Transverse colon (tissue), 4 donors: ENCODE data around the gene ATG16L1. TPM values are rescaled to one million over a fixed set of nuclear protein-coding genes. Genes with fewer than 3 reads are reported as not detected.
"Not testable (repeated sequence)": the region's sequence is repeated elsewhere in the genome, so short reads cannot be mapped to it uniquely, and the experiment has no call there.

Source experiments
- DNase-seq: peaks from one replicate; pipeline ENCODE4 v3.0.0-alpha.2; 2019
- H3K27ac ChIP-seq, 4 donors: fragments of 200-600 bp; sonication (generic); 2 replicates each; pipeline ENCODE4 v1.5.1; 2016 to 2018; ENCODE audit warnings: inconsistent platforms in 4 of 4
- H3K27me3 ChIP-seq: fragments of 200-600 bp; sonication (generic); 2 replicates; pipeline ENCODE4 v1.5.1; 2017; ENCODE audit warnings: inconsistent platforms
- H3K36me3 ChIP-seq, 4 donors: fragments of 200-600 bp; sonication (generic); 2 replicates each; pipeline ENCODE4 v1.5.1; 2017 to 2019; ENCODE audit warnings: inconsistent platforms in 4 of 4
- H3K4me1 ChIP-seq, 4 donors: fragments of 200-600 bp; sonication (generic); 2 replicates each; pipeline ENCODE4 v1.5.1; 2017 to 2020; ENCODE audit warnings: inconsistent platforms in 4 of 4
- H3K4me3 ChIP-seq, 4 donors: fragments of 200-600 bp; sonication (generic); 1 replicate in 1 of 4; 2 replicates in 3 of 4; pipeline versions ENCODE4 v1.5.1 to v1.6.1; 2017 to 2019; ENCODE audit warnings: inconsistent platforms in 4 of 4
- H3K9me3 ChIP-seq, 2 donors: fragments of 200-600 bp; sonication (generic); 2 replicates each; pipeline ENCODE4 v1.5.1; 2017 to 2019; ENCODE audit warnings: inconsistent platforms in 2 of 2
- CTCF ChIP-seq, 5 experiments: fragments of 200-600 bp in 3 of 5; fragments of 450-650 bp in 2 of 5; sonication (generic) in 3 of 5; IDR thresholded peaks; 1 replicate in 2 of 5; 2 replicates in 3 of 5; pipeline ENCODE4 v1.5.1; 2016 to 2017; ENCODE audit warnings: antibody characterized with exemption in 5 of 5, inconsistent platforms in 3 of 5, mild to moderate bottlenecking in 2 of 5, moderate library complexity in 1 of 5
- EP300 ChIP-seq: sonication (generic); formaldehyde crosslinking; IDR thresholded peaks from one replicate; pipeline ENCODE4 v1.6.1; 2017; ENCODE audit warnings: antibody characterized with exemption, low read depth
- POLR2A ChIP-seq: fragments of 450-650 bp; IDR thresholded peaks from one replicate; pipeline ENCODE4 v1.6.1; 2016; ENCODE audit warnings: antibody characterized with exemption, mild to moderate bottlenecking, moderate library complexity
- POLR2AphosphoS5 ChIP-seq, 3 donors: sonication (generic); formaldehyde crosslinking; IDR thresholded peaks; one replicate each; pipeline ENCODE4 v1.6.1; 2016; ENCODE audit warnings: antibody characterized with exemption in 3 of 3
- WGBS, 2 donors: methylation state at CpG; one replicate each; pipeline ENCODE4 v1.1.5; 2018; ENCODE audit warnings: low coverage in 1 of 2; 5-methylcytosine and 5-hydroxymethylcytosine counted together
- in situ Hi-C, 4 donors: fragments of 200-750 bp; cut with MboI; loops; one replicate each; pipeline versions ENCODE4 v1.15.0 to v1.15.1; 2017; ENCODE audit warnings: low sequenced_read_pairs in 3 of 4, low pct_ligation_motif_present in 1 of 4, low pct_unique_long_range_greater_than_20kb in 1 of 4
- intact Hi-C: fragments of 100-400 bp; cut with DNase I; formaldehyde crosslinking; loops from one replicate; pipeline ENCODE4 v1.15.1; 2023; ENCODE audit warnings: low total_unique reads
- total RNA-seq, 4 donors: library from RNA; depleted of rRNA; stranded (reverse); fragments of >200 nt; gene quantifications; one replicate each; pipeline ENCODE4 v1.1.0, GENCODE V29; 2016

ATG16L1 gene
- total RNA-seq, 4 donors from 2014 or later: 10.1 to 101 (median 50.3) TPM

GRCh38 chr2:233332125-233332524, 80.7 kb downstream of the ATG16L1 start:
- DNase-seq: no peak
- in situ Hi-C loops: no loop called here
- intact Hi-C loops: no loop called here

GRCh38 chr2:233334915-233335314, 83.4 kb downstream of the ATG16L1 start:
- Histone ChIP-seq H3K4me3 (no peak overlapping the region), H3K27me3 (no peaks in the 10 kb centered on the region), H3K9me3 (no peaks in the 10 kb centered on the region), H3K4me1 (peaks cover 0 to 40% (median 9%) of the 10 kb centered on the region in 4 donors), H3K36me3 (no peaks in the 10 kb centered on the region), H3K27ac (no peak overlapping the region)
- DNase-seq: no peak
- WGBS, 2 donors: 93% methylated on average over 11 of the region's 11 CpGs; no CpG with 5 or more reads in 1 of the 2 donors
- intact Hi-C loops (no loop called here), in situ Hi-C loops (no loop called here)
- TF ChIP-seq POLR2A (no peak), CTCF (IDR thresholded peaks at IDR 0.05) (no peak), EP300 (no peak), POLR2AphosphoS5 (IDR thresholded peaks at IDR 0.05) (no peak)

More at GRCh38 chr2:233332125-233332524, 80.7 kb downstream of the ATG16L1 start:
- H3K36me3 ChIP-seq: no peaks in the 10 kb centered on the region
- no peaks in the 10 kb centered on the region for H3K27me3 ChIP-seq
- 88 to 94% methylated on average over 3 to 4 of the region's 4 CpGs for WGBS, 2 donors
- H3K4me3 ChIP-seq: no peak overlapping the region
- peaks cover 0 to 26% (median 5%) of the 10 kb centered on the region in 4 donors for H3K4me1 ChIP-seq
- no peaks in the 10 kb centered on the region for H3K9me3 ChIP-seq
- TF ChIP-seq POLR2A (no peak), POLR2AphosphoS5 (IDR thresholded peaks at IDR 0.05) (no peak), EP300 (no peak), CTCF (IDR thresholded peaks at IDR 0.05) (no peak)
- H3K27ac ChIP-seq: peak overlapping the region; percentile 33 to 67 (median 55)

DNA sequence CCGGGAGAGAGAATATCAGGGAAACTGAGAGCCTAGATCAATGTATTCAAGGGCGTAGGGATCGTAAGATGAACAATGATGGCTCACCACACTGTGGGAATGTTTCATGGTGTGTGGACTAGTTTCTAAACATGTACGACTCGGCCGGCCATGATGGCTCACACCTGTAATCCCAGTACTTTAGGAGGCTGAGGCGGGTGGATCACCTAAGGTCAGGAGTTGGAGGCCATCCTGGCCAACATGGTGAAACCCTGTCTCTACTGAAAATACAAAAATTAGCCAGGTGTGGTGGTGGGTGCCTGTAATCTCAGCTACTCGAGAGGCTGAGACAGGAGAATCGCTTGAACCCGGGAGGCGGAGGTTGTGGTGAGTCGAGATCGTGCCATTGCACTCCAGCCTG, 84.6 kb downstream of the ATG16L1 start:
- H3K4me3 ChIP-seq, intact Hi-C loops, DNase-seq, in situ Hi-C loops, H3K9me3 ChIP-seq, H3K27me3 ChIP-seq, H3K36me3 ChIP-seq: not testable (repeated sequence)
- H3K4me1 ChIP-seq: peaks cover 0 to 43% (median 9%) of the 10 kb centered on the region in 4 donors
- peak overlapping the region in 3 of 4 donors; percentile 24 to 71 (median 42) for H3K27ac ChIP-seq
- 79% methylated on average over 13 of the region's 13 CpGs; no CpG with 5 or more reads in 1 of the 2 donors for WGBS, 2 donors

- in situ Hi-C loops: no loop called here
Observed at GRCh38 chr2:233336541-233336940, 85.1 kb downstream of the ATG16L1 start.

GRCh38 chr2:233338046-233338445, 86.6 kb downstream of the ATG16L1 start:
- Histone ChIP-seq H3K27ac (no peak overlapping the region), H3K27me3 (no peaks in the 10 kb centered on the region), H3K4me3 (no peak overlapping the region), H3K36me3 (no peaks in the 10 kb centered on the region), H3K4me1 (peaks cover 0 to 35% (median 9%) of the 10 kb centered on the region in 4 donors), H3K9me3 (no peaks in the 10 kb centered on the region)
- intact Hi-C loops (no loop called here), in situ Hi-C loops (no loop called here)
- DNase-seq: no peak
- WGBS, 2 donors: 84% methylated on average over 5 of the region's 5 CpGs; no CpG with 5 or more reads in 1 of the 2 donors
- TF ChIP-seq POLR2A (no peak), EP300 (no peak), POLR2AphosphoS5 (IDR thresholded peaks at IDR 0.05) (no peak), CTCF (IDR thresholded peaks at IDR 0.05) (no peak)

More at GRCh38 chr2:233336541-233336940, 85.1 kb downstream of the ATG16L1 start:
- Histone ChIP-seq H3K4me1 (peaks cover 0 to 43% (median 9%) of the 10 kb centered on the region in 4 donors), H3K4me3 (no peak overlapping the region), H3K36me3 (no peaks in the 10 kb centered on the region), H3K27ac (peak overlapping the region; percentile 1 to 71 (median 40)), H3K9me3 (no peaks in the 10 kb centered on the region), H3K27me3 (no peaks in the 10 kb centered on the region)
- 50% methylated on average over 5 of the region's 5 CpGs; no CpG with 5 or more reads in 1 of the 2 donors for WGBS, 2 donors
- intact Hi-C loops: no loop called here
- TF ChIP-seq POLR2AphosphoS5 (IDR thresholded peaks at IDR 0.05) (peak in 2 of 3 donors; percentile 15 to 54), EP300 (no peak)
- peak; percentile 76 for DNase-seq
